OCI-LY7 (cell line): ENCODE data around the gene PDCD1. TPM values are rescaled to one million over a fixed set of nuclear protein-coding genes. Genes with fewer than 3 reads are reported as not detected.

ENCODE experiments used
- BruUV-seq: library from RNA; stranded (reverse); fragments of 400-500 nt; replicated peaks from 2 replicates; lab custom pipeline; 2021; lab: Mats Ljungman, UMichigan
- CTCF ChIA-PET: fragments of 300-600 bp; sonication (Branson Sonifier 250); formaldehyde crosslinking; loops from one replicate; lab custom pipeline; 2022; ENCODE audit warnings: antibody characterized with exemption; ENCODE audit not compliant: unreplicated experiment; lab: Charles Lee
- POLR2A ChIA-PET: fragments of 300-600 bp; sonication (Branson Sonifier 250); formaldehyde crosslinking; loops from one replicate; lab custom pipeline; 2022; ENCODE audit warnings: antibody characterized with exemption; lab: Charles Lee
- DNase-seq: peaks from one replicate; pipeline ENCODE4 v3.0.0-alpha.2; 2015; ENCODE audit warnings: low spot score
- H2AFZ ChIP-seq: fragments of 200-600 bp; sonication (generic), shearing (Covaris generic); 2 replicates; pipeline ENCODE4 v1.6.1; 2014; ENCODE audit warnings: mild to moderate bottlenecking, antibody characterized with exemption, low read length, moderate library complexity
- H3K27ac ChIP-seq: fragments of 200-600 bp; sonication (generic); 2 replicates; pipeline ENCODE4 v1.5.1; 2014; ENCODE audit warnings: mixed run types, low read depth, mild to moderate bottlenecking, moderate library complexity, low read length, inconsistent platforms; ENCODE audit not compliant: poor library complexity, severe bottlenecking
- H3K36me3 ChIP-seq: fragments of 200-600 bp; sonication (generic); 2 replicates; pipeline ENCODE4 v1.6.1; 2014; ENCODE audit warnings: mild to moderate bottlenecking, antibody characterized with exemption, low read length, moderate library complexity, mixed read lengths; ENCODE audit not compliant: insufficient read depth
- H3K4me1 ChIP-seq: fragments of 200-600 bp; sonication (generic); 2 replicates; pipeline ENCODE4 v1.5.1; 2014; ENCODE audit warnings: mild to moderate bottlenecking, low read length; ENCODE audit not compliant: insufficient read depth, poor library complexity, severe bottlenecking
- H3K4me2 ChIP-seq: fragments of 200-600 bp; sonication (generic); 2 replicates; pipeline ENCODE4 v1.6.1; 2014; ENCODE audit warnings: mild to moderate bottlenecking, low read length
- H3K4me3 ChIP-seq: fragments of 200-600 bp; sonication (generic); 2 replicates; pipeline ENCODE4 v1.5.1; 2014; ENCODE audit warnings: mild to moderate bottlenecking, low read depth, low read length; ENCODE audit not compliant: poor library complexity, severe bottlenecking
- H3K79me2 ChIP-seq: fragments of 200-600 bp; sonication (generic); 2 replicates; pipeline ENCODE4 v1.6.1; 2016; ENCODE audit warnings: low read depth, mild to moderate bottlenecking, low read length, moderate library complexity, mixed read lengths; ENCODE audit not compliant: insufficient read depth
- H3K9me2 ChIP-seq: fragments of 200-600 bp; sonication (generic); 2 replicates; pipeline ENCODE4 v1.6.1; 2016; ENCODE audit warnings: mild to moderate bottlenecking, low read length, mixed read lengths; ENCODE audit not compliant: insufficient read depth
- H3K9me3 ChIP-seq: fragments of 200-600 bp; sonication (generic); 2 replicates; pipeline ENCODE4 v1.6.1; 2014; ENCODE audit warnings: mild to moderate bottlenecking, mixed run types, low read length, mixed read lengths
- H4K20me1 ChIP-seq: fragments of 200-600 bp; sonication (generic); 2 replicates; pipeline ENCODE4 v1.6.1; 2014; ENCODE audit warnings: mild to moderate bottlenecking, antibody characterized with exemption, low read length, moderate library complexity, mixed read lengths; ENCODE audit not compliant: insufficient read depth
- CTCF ChIP-seq: fragments of 200-600 bp; sonication (generic); conservative IDR thresholded peaks from 2 replicates; pipeline ENCODE4 v1.5.1; 2014; ENCODE audit warnings: mild to moderate bottlenecking, antibody characterized with exemption, low read length, moderate library complexity, mixed read lengths
- EZH2phosphoT487 ChIP-seq: fragments of 200-600 bp; sonication (generic); IDR thresholded peaks from 2 replicates; pipeline ENCODE4 v1.6.1; 2018; ENCODE audit warnings: low read depth, borderline replicate concordance, mild to moderate bottlenecking, mixed run types, antibody characterized with exemption, low read length, moderate library complexity, mixed read lengths
- intact Hi-C: fragments of 100-400 bp; cut with micrococcal nuclease; formaldehyde crosslinking; loops from one replicate; pipeline ENCODE4 v1.10.0; 2022; ENCODE audit not compliant: unreplicated experiment
- total RNA-seq, 2 experiments: library from RNA; depleted of rRNA in 1 of 2; stranded (reverse); fragments of >200 nt in 1 of 2; shearing (Covaris generic) in 1 of 2; gene quantifications; 2 replicates each; pipeline ENCODE4 v1.2.3, GENCODE V29; 2014 to 2022

PDCD1 gene
- total RNA-seq, 2 experiments from 2014 or later: not detected

GRCh38 chr2:241867776-241868420 is 9.2 kb upstream of the PDCD1 start:
- no peaks in the 10 kb centered on the region for H4K20me1 ChIP-seq
- H3K4me1 ChIP-seq: no peaks in the 10 kb centered on the region
- TF ChIP-seq CTCF: no peak
- H3K9me2 ChIP-seq: no peaks in the 10 kb centered on the region
- H3K36me3 ChIP-seq: no peaks in the 10 kb centered on the region
- peaks cover 13% of the 10 kb centered on the region; the same call in 1 of the 2 replicates for H3K9me3 ChIP-seq
- intact Hi-C loops: no loop called here
- H3K27ac ChIP-seq: no peak overlapping the region
- no peak overlapping the region for H3K4me2 ChIP-seq
- ChIA-PET POLR2A (interaction anchor here (0.6 kb wide), 1 partner anchor 161 kb away, joined by 8 read pairs; no protein-coding TSS in a partner anchor), CTCF (no interaction called here)
- DNase-seq: no peak
- H3K4me3 ChIP-seq: no peak overlapping the region
- no peak overlapping the region for H2AFZ ChIP-seq
- no peaks in the 10 kb centered on the region for H3K79me2 ChIP-seq
- BruUV-seq: no TSS peak

- Histone ChIP-seq H3K4me1 (no peaks in the 10 kb centered on the region), H3K9me3 (peaks cover 13% of the 10 kb centered on the region; the same call in 1 of the 2 replicates), H3K27ac (no peak overlapping the region), H3K9me2 (no peaks in the 10 kb centered on the region), H3K36me3 (no peaks in the 10 kb centered on the region), H3K4me3 (no peak overlapping the region), H3K4me2 (no peak overlapping the region), H4K20me1 (no peaks in the 10 kb centered on the region), H2AFZ (no peak overlapping the region), H3K79me2 (no peaks in the 10 kb centered on the region)
- CTCF ChIA-PET: no interaction called here
- intact Hi-C loops: no loop called here
- DNase-seq: no peak
- no TSS peak for BruUV-seq
- POLR2A ChIA-PET: no interaction called here
- TF ChIP-seq CTCF (no peak), EZH2phosphoT487 (no peak)
Measured at GRCh38 chr2:241866790-241867645, 8.3 kb upstream of the PDCD1 start.
